ENCODE data around the gene SRSF7. TPM values are rescaled to one million over a fixed set of nuclear protein-coding genes. Genes with fewer than 3 reads are reported as not detected.

SRSF7 gene
- total and polyA plus RNA-seq, 9 of the 15 experiments (the other 6 are each of a cell fraction or from before 2014, with no cell fraction given): 219 to 726 (median 375) TPM

- TF ChIP-seq, protein P1, sequence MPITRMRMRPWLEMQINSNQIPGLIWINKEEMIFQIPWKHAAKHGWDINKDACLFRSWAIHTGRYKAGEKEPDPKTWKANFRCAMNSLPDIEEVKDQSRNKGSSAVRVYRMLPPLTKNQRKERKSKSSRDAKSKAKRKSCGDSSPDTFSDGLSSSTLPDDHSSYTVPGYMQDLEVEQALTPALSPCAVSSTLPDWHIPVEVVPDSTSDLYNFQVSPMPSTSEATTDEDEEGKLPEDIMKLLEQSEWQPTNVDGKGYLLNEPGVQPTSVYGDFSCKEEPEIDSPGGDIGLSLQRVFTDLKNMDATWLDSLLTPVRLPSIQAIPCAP (CRISPR knock-in tag; IDR thresholded peaks at IDR 0.05; ENCODE audit: borderline replicate concordance): no peak
- TF ChIP-seq RBM14 (IDR thresholded peaks at IDR 0.05; ENCODE audit: borderline replicate concordance, insufficient read depth, low read depth, low read length) (no peak), POLR2B (IDR thresholded peaks at IDR 0.05; ENCODE audit: low read depth, partially characterized antibody) (peak; percentile 54), NFE2L1 (tag; IDR thresholded peaks at IDR 0.05; ENCODE audit: borderline replicate concordance, low read depth) (no peak), SAFB (IDR thresholded peaks at IDR 0.05; ENCODE audit: borderline replicate concordance, low read depth, low read length) (no peak), ZNF57 (CRISPR knock-in tag; IDR thresholded peaks at IDR 0.05) (no peak), SIN3B (IDR thresholded peaks at IDR 0.05; ENCODE audit: low read depth) (no peak), ZNF316 (IDR thresholded peaks at IDR 0.05) (peak; percentile 78), YY1 (IDR thresholded peaks at IDR 0.05; ENCODE audit: borderline replicate concordance in 1 of 3, control insufficient read depth in 1 of 3, extremely low read depth in 1 of 3, insufficient read depth in 3 of 3, insufficient read length in 1 of 3, insufficient replicate concordance in 2 of 3, low read depth in 1 of 3, low read length in 2 of 3) (no peak), JUND (IDR thresholded peaks at IDR 0.05; ENCODE audit: borderline replicate concordance, low read depth, low read length) (no peak), JUND (tag; IDR thresholded peaks at IDR 0.05; ENCODE audit: borderline replicate concordance, low read depth, low read length) (no peak), RNF219 (CRISPR knock-in tag; IDR thresholded peaks at IDR 0.05) (no peak), GABPB1 (CRISPR knock-in tag; IDR thresholded peaks at IDR 0.05) (no peak), TCF7 (IDR thresholded peaks at IDR 0.05; ENCODE audit: borderline replicate concordance) (no peak), ZZZ3 (IDR thresholded peaks at IDR 0.05) (no peak), C11orf30 (IDR thresholded peaks at IDR 0.05; ENCODE audit: low read depth) (peak; percentile 55)
- TF ChIP-seq, protein P2, sequence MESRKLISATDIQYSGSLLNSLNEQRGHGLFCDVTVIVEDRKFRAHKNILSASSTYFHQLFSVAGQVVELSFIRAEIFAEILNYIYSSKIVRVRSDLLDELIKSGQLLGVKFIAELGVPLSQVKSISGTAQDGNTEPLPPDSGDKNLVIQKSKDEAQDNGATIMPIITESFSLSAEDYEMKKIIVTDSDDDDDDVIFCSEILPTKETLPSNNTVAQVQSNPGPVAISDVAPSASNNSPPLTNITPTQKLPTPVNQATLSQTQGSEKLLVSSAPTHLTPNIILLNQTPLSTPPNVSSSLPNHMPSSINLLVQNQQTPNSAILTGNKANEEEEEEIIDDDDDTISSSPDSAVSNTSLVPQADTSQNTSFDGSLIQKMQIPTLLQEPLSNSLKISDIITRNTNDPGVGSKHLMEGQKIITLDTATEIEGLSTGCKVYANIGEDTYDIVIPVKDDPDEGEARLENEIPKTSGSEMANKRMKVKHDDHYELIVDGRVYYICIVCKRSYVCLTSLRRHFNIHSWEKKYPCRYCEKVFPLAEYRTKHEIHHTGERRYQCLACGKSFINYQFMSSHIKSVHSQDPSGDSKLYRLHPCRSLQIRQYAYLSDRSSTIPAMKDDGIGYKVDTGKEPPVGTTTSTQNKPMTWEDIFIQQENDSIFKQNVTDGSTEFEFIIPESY (CRISPR knock-in tag; IDR thresholded peaks at IDR 0.05): no peak
- TF ChIP-seq, protein P3, sequence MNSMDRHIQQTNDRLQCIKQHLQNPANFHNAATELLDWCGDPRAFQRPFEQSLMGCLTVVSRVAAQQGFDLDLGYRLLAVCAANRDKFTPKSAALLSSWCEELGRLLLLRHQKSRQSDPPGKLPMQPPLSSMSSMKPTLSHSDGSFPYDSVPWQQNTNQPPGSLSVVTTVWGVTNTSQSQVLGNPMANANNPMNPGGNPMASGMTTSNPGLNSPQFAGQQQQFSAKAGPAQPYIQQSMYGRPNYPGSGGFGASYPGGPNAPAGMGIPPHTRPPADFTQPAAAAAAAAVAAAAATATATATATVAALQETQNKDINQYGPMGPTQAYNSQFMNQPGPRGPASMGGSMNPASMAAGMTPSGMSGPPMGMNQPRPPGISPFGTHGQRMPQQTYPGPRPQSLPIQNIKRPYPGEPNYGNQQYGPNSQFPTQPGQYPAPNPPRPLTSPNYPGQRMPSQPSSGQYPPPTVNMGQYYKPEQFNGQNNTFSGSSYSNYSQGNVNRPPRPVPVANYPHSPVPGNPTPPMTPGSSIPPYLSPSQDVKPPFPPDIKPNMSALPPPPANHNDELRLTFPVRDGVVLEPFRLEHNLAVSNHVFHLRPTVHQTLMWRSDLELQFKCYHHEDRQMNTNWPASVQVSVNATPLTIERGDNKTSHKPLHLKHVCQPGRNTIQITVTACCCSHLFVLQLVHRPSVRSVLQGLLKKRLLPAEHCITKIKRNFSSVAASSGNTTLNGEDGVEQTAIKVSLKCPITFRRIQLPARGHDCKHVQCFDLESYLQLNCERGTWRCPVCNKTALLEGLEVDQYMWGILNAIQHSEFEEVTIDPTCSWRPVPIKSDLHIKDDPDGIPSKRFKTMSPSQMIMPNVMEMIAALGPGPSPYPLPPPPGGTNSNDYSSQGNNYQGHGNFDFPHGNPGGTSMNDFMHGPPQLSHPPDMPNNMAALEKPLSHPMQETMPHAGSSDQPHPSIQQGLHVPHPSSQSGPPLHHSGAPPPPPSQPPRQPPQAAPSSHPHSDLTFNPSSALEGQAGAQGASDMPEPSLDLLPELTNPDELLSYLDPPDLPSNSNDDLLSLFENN (IDR thresholded peaks at IDR 0.05; ENCODE audit: low read depth in 2 of 2, low read length in 2 of 2): peak in 1 of 2 experiments; percentile 24; a peak in 1 of 4 replicates
These were observed 8.2 kb downstream of the SRSF7 start (continued) for GRCh38 chr2:38742797-38743559.

Data from K562 (cell line).